GM19438 (cell line): ENCODE results near the gene FBXO10.
A peak's percentile ranks its signal among the peaks of the same experiment; 100 is the strongest.
"Not testable (repeated sequence)": the region's sequence is repeated elsewhere in the genome, so short reads cannot be mapped to it uniquely, and the experiment has no call there.

Experiments
- ATAC-seq: cut with Tn5 transposase; IDR thresholded peaks from one replicate; pipeline ENCODE4 v1.9.1; 2021; ENCODE audit warnings: low read depth; ENCODE audit not compliant: unreplicated experiment

The FBXO10 gene

DNA sequence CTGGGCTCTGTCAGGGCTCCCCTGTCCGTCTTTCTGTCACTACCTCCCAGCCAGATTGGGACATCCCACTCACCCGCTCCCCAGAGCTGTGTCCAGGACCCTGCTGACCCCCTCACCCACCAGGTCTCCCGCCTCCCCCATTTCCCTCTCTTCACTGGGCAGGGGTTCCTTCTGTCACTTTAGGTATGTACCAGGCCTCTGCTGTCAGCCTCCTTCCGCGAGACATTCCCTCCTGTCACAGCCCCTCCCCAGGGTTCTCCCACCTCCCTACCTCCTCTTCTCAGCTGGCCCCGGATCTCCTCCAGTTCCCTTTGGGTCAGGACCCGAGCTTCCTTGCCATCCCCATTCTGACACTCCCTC, 89.9 kb downstream of the FBXO10 start:
- ATAC-seq, result no peak

- peak; percentile 96 for ATAC-seq
These were observed 90.6 kb downstream of the FBXO10 start, which contains the start of gene POLR1E for GRCh38 chr9:37485389-37486255. TSS of gene POLR1E (plus strand) at chr9:37485948. CDS start at chr9:37486048, 100 bp downstream.

- ATAC-seq, result no peak
These were observed 95.4 kb downstream of the FBXO10 start for GRCh38 chr9:37480759-37481158.

DNA sequence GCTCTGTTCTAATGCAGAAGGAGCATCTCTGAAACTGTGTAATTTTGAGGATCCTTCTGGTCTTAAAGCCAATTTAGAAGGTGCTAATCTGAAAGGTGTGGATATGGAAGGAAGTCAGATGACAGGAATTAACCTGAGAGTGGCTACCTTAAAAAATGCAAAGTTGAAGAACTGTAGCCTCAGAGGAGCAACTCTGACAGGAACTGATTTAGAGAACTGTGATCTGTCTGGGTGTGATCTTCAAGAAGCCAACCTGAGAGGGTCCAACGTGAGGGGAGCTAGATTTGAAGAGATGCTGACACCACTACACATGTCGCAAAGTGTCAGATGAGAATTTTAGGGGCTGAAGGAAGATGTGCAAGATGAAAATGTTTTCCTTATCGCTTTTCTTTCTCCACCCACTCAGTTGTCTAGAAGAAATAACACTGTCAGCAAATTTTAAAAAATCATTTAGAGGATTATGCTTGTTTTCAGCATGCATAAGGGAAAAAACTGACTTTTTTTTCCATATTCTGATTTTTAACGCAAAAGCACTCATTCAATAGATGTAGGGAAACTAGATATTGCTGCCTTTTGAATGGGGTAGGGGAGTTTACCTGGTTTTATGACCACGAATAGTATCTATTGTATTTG, 98.1 kb downstream of the FBXO10 start:
- not testable (repeated sequence) for ATAC-seq

DNA sequence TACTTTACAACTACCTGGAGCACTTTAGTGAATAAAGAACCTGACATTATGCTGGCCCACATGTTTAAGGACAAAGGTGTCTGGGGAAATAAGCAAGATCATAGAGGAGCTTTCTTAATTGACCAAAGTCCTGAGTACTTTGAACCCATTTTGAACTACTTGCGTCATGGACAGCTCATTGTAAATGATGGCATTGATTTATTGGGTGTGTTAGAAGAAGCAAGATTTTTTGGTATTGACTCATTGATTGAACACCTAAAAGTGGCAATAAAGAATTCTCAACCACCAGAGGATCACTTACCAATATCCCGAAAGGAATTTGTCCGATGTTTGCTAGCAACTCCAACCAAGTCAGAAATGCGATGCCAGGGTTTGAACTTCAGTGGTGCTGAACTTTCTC, 98.7 kb downstream of the FBXO10 start:
- not testable (repeated sequence) for ATAC-seq

DNA sequence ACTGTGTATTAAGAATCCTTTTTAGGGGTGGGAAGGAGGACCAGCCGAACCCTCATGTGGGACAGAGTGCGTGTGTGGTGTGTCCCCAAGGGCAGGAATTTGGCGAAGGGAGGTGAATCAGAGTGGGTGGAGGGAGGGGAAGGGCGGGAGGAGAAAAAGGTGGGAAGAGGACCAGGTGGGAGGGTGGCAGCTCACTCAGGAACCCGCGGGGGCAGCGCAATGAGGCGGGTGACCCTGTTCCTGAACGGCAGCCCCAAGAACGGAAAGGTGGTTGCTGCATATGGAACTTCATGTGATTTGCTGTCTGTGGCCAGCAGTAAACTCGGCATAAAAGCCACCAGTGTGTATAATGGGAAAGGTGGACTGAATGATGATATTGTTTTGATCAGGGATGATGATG, 99.2 kb downstream of the FBXO10 start:
- no peak for ATAC-seq

DNA sequence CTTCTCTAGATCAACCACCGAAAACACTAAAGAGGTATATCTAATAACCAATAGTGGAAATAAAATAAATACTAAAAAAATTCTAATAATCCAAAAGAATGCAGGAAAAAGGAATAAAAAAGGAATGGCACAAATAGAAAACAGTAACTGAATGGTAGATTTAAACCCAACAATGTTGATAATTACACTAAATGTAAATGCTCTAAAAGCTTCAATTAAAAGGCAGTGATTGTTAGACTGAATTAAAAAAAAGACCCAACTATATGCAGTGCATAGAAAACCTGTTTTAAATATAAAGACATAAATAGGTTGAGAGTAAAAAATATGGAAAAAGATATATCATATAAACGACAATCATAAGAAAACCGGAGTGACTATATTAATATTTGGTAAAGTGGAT, 101.7 kb downstream of the FBXO10 start:
- ATAC-seq, result no peak

GRCh38 chr9:37473982-37474381, 102.2 kb downstream of the FBXO10 start:
- not testable (repeated sequence) for ATAC-seq

DNA sequence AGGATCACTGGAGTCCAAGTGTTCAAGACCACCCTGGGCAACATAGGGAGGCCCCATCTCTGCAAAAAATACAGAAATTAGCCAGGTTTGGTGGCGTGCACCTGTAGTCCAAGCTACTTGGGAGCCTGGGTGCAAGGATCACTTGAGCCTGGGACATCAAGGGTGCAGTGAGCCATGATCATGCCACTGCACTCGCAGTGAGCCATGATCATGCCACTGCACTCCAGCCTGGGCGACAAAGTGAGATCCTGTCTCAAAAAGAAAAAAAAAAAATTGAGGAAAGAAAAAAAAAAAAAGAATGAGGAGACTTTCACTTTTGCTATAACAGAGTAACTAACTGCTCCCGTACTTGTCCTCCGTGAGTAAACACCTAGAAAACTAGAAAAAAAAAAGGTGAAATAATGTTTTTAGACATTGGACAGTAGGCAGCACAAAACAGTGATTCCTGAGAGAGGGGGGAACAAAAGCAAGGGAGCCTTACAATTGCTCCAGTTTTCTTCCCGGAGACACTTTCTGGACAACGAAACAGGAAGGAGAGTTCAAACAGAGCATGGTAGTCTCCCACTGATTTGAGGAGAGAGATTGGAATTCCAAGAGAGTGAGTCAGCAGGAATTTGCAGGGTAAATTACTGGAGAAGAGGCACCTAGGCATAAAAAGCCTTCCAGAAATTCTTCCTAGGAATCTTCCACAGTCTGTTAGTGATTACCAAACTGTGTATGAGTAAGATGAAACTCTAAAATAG, 104.1 kb downstream of the FBXO10 start:
- ATAC-seq, result no peak

- ATAC-seq, result no peak
These were observed 107.6 kb downstream of the FBXO10 start for GRCh38 chr9:37468620-37469019.

DNA sequence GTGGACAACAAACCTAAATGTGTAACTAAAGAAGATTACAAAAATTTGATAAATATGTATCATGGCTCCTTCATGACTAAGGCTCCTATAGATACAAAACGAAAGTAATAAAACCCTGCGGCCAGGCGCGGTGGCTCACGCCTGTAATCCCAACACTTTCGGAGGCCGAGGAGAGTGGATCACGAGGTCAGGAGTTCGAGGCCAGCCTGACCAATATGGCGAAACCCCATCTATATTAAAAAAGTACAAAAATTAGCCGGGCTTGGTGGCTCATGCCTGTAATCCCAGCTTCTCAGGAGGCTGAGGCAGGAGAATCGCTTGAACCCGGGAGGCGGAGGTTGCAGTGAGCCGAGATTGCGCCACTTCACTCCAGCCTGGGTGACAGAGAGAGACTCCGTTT, 108.7 kb downstream of the FBXO10 start:
- not testable (repeated sequence) for ATAC-seq

- ATAC-seq, result no peak
These were observed 110.0 kb downstream of the FBXO10 start for GRCh38 chr9:37466037-37466709.

GRCh38 chr9:37465249-37466036, 110.7 kb downstream of the FBXO10 start, which contains the start of gene ZBTB5:
TSS of gene ZBTB5 (minus strand) at chr9:37465450. CDS start at chr9:37442551, 22,899 bp downstream.
- peak; percentile 80 for ATAC-seq

GRCh38 chr9:37464426-37465248, 111.5 kb downstream of the FBXO10 start:
- peak; percentile 40 for ATAC-seq

DNA sequence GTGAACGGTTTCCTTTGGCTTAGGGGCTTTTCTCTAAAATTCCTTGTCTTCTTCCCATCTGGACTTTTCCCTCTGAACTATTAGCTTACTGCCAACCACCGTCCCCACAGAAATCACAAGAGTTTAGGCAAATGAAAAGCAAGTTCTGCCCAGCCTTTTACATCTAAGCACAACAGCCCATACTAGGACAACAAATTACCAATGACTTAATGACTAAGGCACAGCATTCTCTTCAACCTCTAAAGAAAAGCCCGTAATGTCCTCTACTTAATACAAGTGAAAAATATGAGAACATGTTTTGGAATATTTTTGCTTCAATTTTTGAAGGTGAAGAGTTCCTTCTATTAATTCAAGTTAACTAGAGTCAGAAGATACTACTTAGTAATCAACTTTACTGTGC, 112.2 kb downstream of the FBXO10 start:
- ATAC-seq, result no peak
